GM23248 (cell line): ENCODE data around the gene SLC34A3. TPM values are rescaled to one million over a fixed set of nuclear protein-coding genes. Genes with fewer than 3 reads are reported as not detected.

ENCODE experiments used
- DNase-seq: peaks from one replicate; pipeline ENCODE4 v3.0.0-alpha.2; 2015
- H2AFZ ChIP-seq: fragments of 200-600 bp; sonication (generic); 2 replicates; pipeline ENCODE4 v1.6.1; 2016; ENCODE audit warnings: antibody characterized with exemption
- H3F3A ChIP-seq: fragments of 200-600 bp; sonication (generic); 2 replicates; pipeline ENCODE4 v1.6.1; 2016; ENCODE audit warnings: mild to moderate bottlenecking, antibody characterized with exemption, mixed run types; ENCODE audit not compliant: insufficient read depth
- H3K27ac ChIP-seq: fragments of 200-600 bp; sonication (generic); 2 replicates; pipeline ENCODE4 v1.5.1; 2016; ENCODE audit warnings: mild to moderate bottlenecking
- H3K27me3 ChIP-seq: fragments of 200-600 bp; sonication (generic); replicated peaks from 2 replicates; pipeline ENCODE4 v1.6.1; 2016; ENCODE audit warnings: mild to moderate bottlenecking; ENCODE audit not compliant: insufficient read depth
- H3K36me3 ChIP-seq: fragments of 200-600 bp; sonication (generic); 2 replicates; pipeline ENCODE4 v1.6.1; 2016; ENCODE audit warnings: low read depth, mild to moderate bottlenecking
- H3K4me1 ChIP-seq: fragments of 200-600 bp; sonication (generic); 2 replicates; pipeline ENCODE4 v1.6.1; 2016; ENCODE audit warnings: mild to moderate bottlenecking; ENCODE audit not compliant: insufficient read depth
- H3K4me2 ChIP-seq: fragments of 200-600 bp; sonication (generic); one replicate; pipeline ENCODE4 v1.6.1; 2016; ENCODE audit warnings: mild to moderate bottlenecking; ENCODE audit not compliant: unreplicated experiment
- H3K4me3 ChIP-seq: fragments of 200-600 bp; sonication (generic); 2 replicates; pipeline ENCODE4 v1.5.1; 2016; ENCODE audit warnings: mild to moderate bottlenecking
- H3K79me2 ChIP-seq: fragments of 200-600 bp; sonication (generic); 2 replicates; pipeline ENCODE4 v1.6.1; 2016; ENCODE audit warnings: mild to moderate bottlenecking; ENCODE audit not compliant: insufficient read depth
- H3K9ac ChIP-seq: fragments of 200-600 bp; sonication (generic); 2 replicates; pipeline ENCODE4 v1.6.1; 2016; ENCODE audit warnings: mild to moderate bottlenecking
- H3K9me2 ChIP-seq: fragments of 200-600 bp; sonication (generic); 2 replicates; pipeline ENCODE4 v1.6.1; 2016; ENCODE audit warnings: mixed run types, mild to moderate bottlenecking, moderate library complexity; ENCODE audit not compliant: insufficient read depth
- H3K9me3 ChIP-seq: fragments of 200-600 bp; sonication (generic); one replicate; pipeline ENCODE4 v1.6.1; 2017; ENCODE audit warnings: low read depth
- H4K20me1 ChIP-seq: fragments of 200-600 bp; sonication (generic); 2 replicates; pipeline ENCODE4 v1.6.0; 2016; ENCODE audit not compliant: insufficient read depth
- EZH2 ChIP-seq: fragments of 200-600 bp; sonication (generic); IDR thresholded peaks from 2 replicates; pipeline ENCODE4 v1.6.1; 2018; ENCODE audit warnings: antibody characterized with exemption, mild to moderate bottlenecking; ENCODE audit not compliant: insufficient read depth, poor library complexity, severe bottlenecking
- EZH2phosphoT487 ChIP-seq: fragments of 200-600 bp; sonication (generic); IDR thresholded peaks from 2 replicates; pipeline ENCODE4 v1.6.1; 2018; ENCODE audit warnings: antibody characterized with exemption, moderate library complexity, mild to moderate bottlenecking, low read depth; ENCODE audit not compliant: insufficient read depth
- WGBS, 2 experiments: methylation state at CpG; one replicate each; pipeline ENCODE4 v1.1.6; 2015 to 2017; ENCODE audit warnings: low lambda C conversion rate in 2 of 2, low coverage in 1 of 2; ENCODE audit errors: missing lambda C conversion rate in 2 of 2; 5-methylcytosine and 5-hydroxymethylcytosine counted together
- in situ Hi-C: fragments of 300-500 bp; cut with MboI; formaldehyde crosslinking; loops from 2 replicates; pipeline ENCODE4 v1.15.0; 2020
- polyA plus RNA-seq: library from polyadenylated mRNA; unstranded; fragments of >200 nt; fragmentation: Nextera tagmentation; extraction: Ambion mirVana; gene quantifications from 2 replicates; pipeline ENCODE4 v1.2.1, GENCODE V29; 2016
- total RNA-seq: library from RNA; depleted of rRNA; stranded (reverse); fragments of >200 nt; shearing (Covaris generic); gene quantifications from 2 replicates; pipeline ENCODE4 v1.2.3, GENCODE V29; 2014

Gene SLC34A3
- total and polyA plus RNA-seq, 2 experiments from 2014 or later = not detected

DNA sequence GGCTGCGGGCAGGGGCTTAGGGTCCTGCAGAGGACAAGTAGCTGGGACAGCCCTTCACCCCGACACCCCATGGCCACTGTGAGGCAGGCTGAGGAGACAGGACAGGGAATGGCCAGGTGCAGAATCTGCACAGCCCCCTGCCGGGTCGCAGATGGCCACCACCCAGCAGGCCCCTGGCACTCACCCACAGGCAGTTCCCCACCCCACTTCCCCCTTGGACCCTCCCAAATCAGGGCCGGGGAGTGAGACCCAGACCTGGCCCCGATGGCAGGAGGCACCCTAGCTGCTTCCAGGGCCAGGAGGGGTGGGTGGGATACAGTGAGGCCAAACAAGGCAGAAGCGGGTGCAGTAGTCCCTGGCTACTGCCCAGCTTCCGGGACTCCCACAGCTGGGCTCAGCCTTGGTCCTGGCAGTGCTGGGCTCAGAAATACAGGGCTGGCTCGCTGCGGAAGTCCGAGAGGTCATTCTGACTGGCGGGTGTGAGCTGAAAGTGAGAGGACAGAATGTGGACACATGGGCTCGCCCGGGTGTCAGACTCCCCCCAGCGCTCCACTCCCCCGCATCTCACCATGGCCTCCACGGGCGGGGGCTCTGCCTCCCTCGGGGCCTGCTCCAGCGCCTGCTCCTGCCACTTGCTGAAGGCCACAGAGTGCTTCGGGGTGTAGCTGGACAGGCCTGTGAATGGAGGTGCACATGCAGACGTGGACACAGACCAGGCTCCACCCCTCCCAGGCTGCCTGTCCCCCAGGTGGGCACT, 38.8 kb upstream of the SLC34A3 start:
- H4K20me1 ChIP-seq = no peaks in the 10 kb centered on the region

DNA sequence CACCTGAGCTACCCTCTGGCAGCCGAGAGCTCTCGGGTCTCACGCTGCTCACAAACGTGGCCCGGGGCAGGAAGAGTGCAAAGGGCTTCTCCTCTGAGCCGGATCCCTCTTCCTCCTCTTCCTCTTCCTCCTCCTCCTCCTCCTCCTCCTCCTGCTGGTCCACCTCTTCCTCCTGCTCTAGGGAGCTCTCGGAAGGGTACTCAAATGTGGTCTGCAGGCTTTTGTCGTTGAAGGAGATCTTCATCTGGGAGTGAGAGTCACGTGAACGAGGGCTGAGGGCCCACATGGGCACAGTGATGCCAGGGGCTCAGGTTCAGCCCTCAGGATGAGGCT, 38.3 kb upstream of the SLC34A3 start:
- H3K4me3 ChIP-seq = no peak overlapping the region
- no peak overlapping the region for H3K9ac ChIP-seq
- no peaks in the 10 kb centered on the region for H3K36me3 ChIP-seq
- H4K20me1 ChIP-seq = no peaks in the 10 kb centered on the region
- no peaks in the 10 kb centered on the region for H3K27me3 ChIP-seq
- no peaks in the 10 kb centered on the region for H3K9me2 ChIP-seq
- 77 to 90% methylated on average over 4 to 10 of the region's 10 CpGs for WGBS, 2 experiments
- H3K9me3 ChIP-seq = no peaks in the 10 kb centered on the region
- DNase-seq = no peak
- no peak overlapping the region for H2AFZ ChIP-seq
- TF ChIP-seq EZH2phosphoT487 (no peak), EZH2 (no peak)
- H3F3A ChIP-seq = peaks cover 10% of the 10 kb centered on the region
- H3K4me1 ChIP-seq = peaks cover 8% of the 10 kb centered on the region
- in situ Hi-C loops = no loop called here
- H3K27ac ChIP-seq = no peak overlapping the region
- H3K79me2 ChIP-seq = peaks cover 83% of the 10 kb centered on the region
- no peak overlapping the region for H3K4me2 ChIP-seq

More for the DNA sequence above, 38.8 kb upstream of the SLC34A3 start:
- no peak overlapping the region for H3K9ac ChIP-seq
- H3K4me2 ChIP-seq = no peak overlapping the region
- WGBS, 2 experiments = 82 to 86% methylated on average over 12 to 22 of the region's 22 CpGs
- peaks cover 83% of the 10 kb centered on the region for H3K79me2 ChIP-seq
- H3K9me2 ChIP-seq = no peaks in the 10 kb centered on the region
- H3K27ac ChIP-seq = no peak overlapping the region
- TF ChIP-seq EZH2 = no peak
- in situ Hi-C loops = no loop called here
- no peak for DNase-seq
- no peak overlapping the region for H2AFZ ChIP-seq
- H3K36me3 ChIP-seq = no peaks in the 10 kb centered on the region
- no peaks in the 10 kb centered on the region for H3K9me3 ChIP-seq
- peaks cover 12% of the 10 kb centered on the region for H3K4me1 ChIP-seq
- H3F3A ChIP-seq = peaks cover 10% of the 10 kb centered on the region
- H3K4me3 ChIP-seq = no peak overlapping the region
- H3K27me3 ChIP-seq = no peaks in the 10 kb centered on the region

DNA sequence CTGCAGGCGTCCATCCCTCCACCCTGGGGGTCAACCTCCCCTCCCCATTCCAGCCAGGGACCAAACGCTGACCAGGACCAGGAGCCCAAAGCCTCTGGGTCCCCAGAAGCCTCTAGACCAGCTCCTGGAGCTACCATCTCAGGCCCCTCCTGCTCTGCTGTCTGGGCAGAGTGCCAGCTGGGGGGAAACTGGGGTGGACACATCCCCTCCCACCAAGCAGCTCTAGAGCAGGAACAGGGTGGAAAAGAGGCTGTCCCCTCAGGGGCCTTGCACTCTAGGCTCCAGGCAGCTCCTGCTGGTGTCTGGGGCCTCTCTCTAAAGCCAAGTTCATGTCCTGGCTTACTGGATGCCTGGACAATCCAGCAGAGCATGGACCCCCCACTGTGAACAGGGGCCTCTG, 37.8 kb upstream of the SLC34A3 start:
- H2AFZ ChIP-seq = no peak overlapping the region
- no peak overlapping the region for H3K4me2 ChIP-seq
- H3K9me3 ChIP-seq = no peaks in the 10 kb centered on the region
- no peak overlapping the region for H3K4me3 ChIP-seq
- H3K27ac ChIP-seq = no peak overlapping the region
- H3F3A ChIP-seq = peaks cover 10% of the 10 kb centered on the region
- no peak overlapping the region for H3K9ac ChIP-seq
- H4K20me1 ChIP-seq = no peaks in the 10 kb centered on the region
- H3K79me2 ChIP-seq = peaks cover 83% of the 10 kb centered on the region
- no peaks in the 10 kb centered on the region for H3K36me3 ChIP-seq
- 45 to 51% methylated on average over 2 of the region's 2 CpGs for WGBS, 2 experiments
- no peaks in the 10 kb centered on the region for H3K9me2 ChIP-seq
- no peak for TF ChIP-seq EZH2
- no peak for TF ChIP-seq EZH2phosphoT487
- in situ Hi-C loops = no loop called here
- H3K4me1 ChIP-seq = peaks cover 8% of the 10 kb centered on the region
- no peak for DNase-seq
- H3K27me3 ChIP-seq = no peaks in the 10 kb centered on the region

DNA sequence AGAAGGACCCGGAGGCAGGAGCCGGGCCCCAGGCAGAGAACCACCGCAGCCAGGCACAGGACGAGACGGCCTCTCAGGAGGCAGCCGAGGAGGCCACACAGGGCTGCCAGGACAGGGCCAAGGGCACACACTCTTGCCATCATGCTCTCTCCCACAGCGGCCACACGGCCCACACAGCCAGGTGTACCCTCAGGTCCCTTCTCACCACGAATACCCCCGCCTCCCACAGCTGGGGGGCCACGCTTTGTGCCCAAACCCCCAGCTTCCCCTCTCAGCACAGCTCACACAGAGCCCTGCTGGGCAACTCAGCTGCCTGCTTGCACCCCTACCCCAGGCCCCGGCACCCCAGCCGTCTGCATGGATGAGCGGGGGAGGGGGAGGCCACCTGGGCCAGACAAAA, 36.9 kb upstream of the SLC34A3 start:
- Histone ChIP-seq H3K4me1 (peaks cover 14% of the 10 kb centered on the region), H3K27me3 (no peaks in the 10 kb centered on the region), H2AFZ (no peak overlapping the region), H3K4me3 (no peak overlapping the region), H3K36me3 (no peaks in the 10 kb centered on the region), H3K9ac (no peak overlapping the region), H3K27ac (no peak overlapping the region), H4K20me1 (no peaks in the 10 kb centered on the region), H3K4me2 (no peak overlapping the region), H3F3A (peaks cover 10% of the 10 kb centered on the region), H3K79me2 (peaks cover 89% of the 10 kb centered on the region), H3K9me2 (no peaks in the 10 kb centered on the region), H3K9me3 (no peaks in the 10 kb centered on the region)
- in situ Hi-C loops = no loop called here
- TF ChIP-seq EZH2phosphoT487 = no peak
- no peak for TF ChIP-seq EZH2
- WGBS, 2 experiments = 79 to 80% methylated on average over 11 to 14 of the region's 14 CpGs
- no peak for DNase-seq
